Fibroblast of skin of left quadriceps (primary cell): ENCODE measurements around the gene EIF2B5.
"Not testable (repeated sequence)": the region's sequence is repeated elsewhere in the genome, so short reads cannot be mapped to it uniquely, and the experiment has no call there.

ENCODE experiments used
- DNase-seq, 2 experiments: peaks; one replicate each; pipeline ENCODE4 v3.0.0-alpha.2; 2013; ENCODE audit warnings: low read depth in 2 of 2

The EIF2B5 gene

DNA sequence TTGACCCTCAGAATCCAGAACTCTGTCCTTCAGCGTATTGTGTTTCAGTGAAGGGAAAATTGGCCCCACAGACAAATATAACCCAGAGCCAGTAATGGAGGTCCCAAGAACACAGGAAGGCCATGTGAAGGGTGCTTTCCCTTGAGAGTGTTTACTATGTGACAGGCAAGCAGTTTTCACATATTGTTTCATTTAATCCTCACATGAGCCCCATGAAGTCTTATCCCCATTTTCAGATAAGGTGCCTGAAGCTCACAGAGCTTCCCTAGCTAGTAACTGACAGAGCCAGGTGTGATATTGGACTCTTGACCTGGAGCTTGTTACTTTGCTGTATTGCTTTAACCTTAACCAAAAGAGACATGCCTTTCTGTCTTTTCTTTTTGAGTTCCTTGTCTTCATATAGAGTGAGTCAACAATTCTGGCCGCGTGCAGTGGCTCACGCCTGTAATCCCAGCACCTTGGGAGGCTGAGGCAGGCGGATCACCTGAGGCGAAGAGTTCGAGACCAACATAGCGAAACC lies 10.7 kb downstream of the EIF2B5 start:
- no peak for DNase-seq

DNA sequence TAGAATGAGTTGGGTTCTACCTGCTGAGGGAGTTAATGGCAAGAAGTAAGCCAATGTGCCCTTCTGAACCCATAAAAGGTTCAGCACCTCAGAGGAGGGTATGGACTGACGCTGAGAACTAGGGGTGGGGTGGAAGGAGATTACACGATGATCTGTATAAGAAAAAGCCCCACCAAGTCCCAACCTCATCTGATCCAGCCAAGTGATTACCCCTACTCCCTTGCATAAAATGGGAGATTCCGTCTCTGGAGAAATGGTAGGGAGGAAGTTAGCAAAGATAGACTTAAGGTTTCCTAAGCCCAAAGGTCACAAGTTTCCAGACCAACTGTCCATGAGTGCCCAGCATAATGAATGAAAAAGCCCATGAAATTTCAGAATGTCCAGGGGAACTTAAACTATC lies 12.9 kb downstream of the EIF2B5 start:
- no peak for DNase-seq

DNA sequence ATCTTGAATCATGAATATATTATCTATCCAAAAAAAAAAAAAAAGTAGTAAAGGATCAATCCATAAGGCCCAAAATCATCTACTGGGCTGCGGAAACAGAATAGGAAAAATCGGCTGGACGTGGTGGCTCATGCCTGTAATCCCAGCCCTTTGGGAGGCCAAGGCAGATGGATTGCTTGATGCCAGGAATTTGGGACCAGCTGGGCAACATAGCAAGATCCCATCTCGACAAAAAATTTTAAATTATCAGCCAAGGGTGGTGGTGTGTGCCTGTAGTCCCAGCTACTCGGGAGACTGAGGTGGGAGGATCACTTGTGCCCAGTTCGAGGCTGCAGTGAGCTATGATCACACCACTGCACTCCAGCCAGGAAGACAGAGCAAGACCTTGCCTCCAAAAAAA lies 14.0 kb downstream of the EIF2B5 start:
- no peak for DNase-seq

DNA sequence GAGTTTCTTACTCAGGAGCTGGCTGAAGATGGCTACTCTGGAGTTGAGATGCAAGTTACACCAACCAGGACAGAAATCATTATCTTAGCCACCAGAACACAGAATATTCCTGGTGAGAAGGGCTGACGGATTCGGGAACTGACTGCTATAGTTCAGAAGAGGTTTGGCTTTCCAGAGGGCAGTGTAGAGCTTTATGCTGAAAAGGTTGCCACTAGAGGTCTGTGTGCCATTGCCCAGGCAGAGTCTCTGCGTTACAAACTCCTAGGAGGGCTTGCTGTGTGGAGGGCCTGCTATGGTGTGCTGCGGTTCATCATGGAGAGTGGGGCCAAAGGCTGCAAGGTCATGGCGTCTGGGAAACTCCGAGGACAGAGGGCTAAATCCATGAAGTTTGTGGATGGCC lies 14.6 kb downstream of the EIF2B5 start:
- DNase-seq = not testable (repeated sequence)

DNA sequence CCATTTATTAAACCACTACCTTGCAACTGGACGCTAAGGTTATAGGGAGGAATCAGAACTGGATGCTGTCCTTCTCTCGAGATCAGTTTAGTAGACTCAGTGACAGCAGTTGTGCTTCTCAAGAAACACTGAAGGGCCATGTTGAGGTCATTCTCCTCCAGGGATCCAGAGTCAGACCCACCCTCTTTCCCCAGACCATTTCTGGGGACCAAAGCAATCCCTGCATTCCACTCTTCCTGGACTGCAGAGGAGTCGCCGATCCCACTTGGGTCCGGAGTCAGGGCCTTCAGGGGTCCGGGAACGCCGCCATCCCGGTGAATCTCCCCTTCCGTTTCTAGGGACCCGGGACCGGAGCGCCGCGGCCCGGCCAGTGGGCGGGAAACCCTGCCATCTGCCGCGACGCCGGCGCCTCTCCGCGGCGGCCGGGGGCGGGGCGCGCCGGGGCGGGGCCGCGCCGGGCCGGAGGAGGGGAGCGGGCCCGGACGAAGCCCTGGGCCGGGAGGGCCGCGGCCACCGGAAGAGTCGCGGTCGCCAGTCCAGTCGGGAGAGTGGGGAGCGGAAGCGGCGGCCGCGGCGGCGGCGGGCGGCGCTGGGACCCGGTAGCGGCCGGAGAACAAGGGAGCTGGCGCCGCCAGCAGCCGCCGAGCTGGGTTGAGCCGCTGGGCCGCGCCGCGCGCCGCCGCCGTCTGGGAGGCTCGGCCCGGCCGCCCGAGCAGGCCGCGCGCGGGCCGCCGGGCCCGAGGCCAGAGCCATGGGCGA lies 19.9 kb downstream of the EIF2B5 start, which contains the start of gene DVL3:
Gene DVL3, plus strand, starts transcription at position 493 of the 759 bp plus-strand sequence. Its CDS starts 259 bp downstream, at position 752.
- no peak for DNase-seq

DNA sequence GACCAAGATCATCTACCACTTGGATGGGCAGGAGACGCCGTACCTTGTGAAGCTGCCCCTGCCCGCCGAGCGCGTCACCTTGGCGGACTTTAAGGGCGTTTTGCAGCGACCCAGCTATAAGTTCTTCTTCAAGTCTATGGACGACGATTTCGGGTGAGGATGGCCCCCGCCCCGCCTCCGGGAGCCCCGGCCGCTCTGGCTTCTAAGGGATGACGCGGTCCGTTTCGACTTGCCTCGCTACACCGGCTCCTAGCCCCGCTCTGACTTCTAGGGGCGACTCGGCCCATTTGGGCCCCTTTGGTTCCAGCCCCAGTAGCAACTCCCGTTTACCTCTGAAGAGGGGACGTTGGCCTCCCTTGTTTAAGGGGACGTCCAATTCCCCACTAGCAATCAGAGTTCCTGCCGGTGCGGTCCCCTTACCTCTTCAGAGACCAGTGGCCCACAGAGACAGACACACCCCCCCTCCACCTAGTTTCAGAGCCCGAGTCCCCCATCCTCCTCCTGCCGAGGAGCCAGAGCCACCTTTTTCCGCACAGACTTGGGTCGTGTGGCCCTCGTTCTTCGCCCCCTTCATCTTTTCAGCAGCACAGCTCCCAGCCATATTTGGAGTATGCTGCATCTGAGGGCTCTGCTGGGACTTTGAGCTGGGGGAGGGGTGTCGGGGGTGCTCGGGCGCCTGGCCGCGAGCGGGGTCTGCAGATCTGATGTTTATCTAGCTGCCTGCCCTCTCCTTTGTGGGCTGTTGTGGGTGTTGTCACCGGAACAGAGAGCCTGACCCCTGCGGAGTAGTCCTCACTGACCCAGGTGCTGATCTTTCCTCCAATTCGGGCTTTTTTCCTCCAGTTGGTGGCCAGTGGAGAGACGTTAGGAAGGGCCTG lies 20.7 kb downstream of the EIF2B5 start:
- DNase-seq = no peak

DNA sequence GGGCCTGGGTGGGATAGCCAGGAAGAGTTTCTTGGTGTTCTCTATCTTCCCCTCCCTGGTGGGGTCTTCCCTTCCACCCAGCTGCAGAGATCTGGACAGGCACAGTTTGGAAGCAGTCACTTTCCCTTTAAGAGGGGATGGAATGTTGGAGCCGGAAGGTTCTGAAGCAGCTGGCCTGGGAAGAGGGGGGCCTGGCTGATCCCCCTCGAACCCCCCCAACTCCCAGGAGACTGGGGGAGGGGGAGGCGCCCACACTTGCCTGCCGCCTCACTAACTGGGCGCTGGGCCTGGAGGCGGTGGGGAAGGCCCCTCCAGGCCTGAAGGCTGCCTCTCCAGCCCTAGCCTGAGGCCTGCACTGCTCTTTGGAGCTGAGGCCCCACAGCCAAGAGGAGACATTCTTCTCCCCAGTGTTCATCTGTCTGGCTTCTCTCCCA lies 21.4 kb downstream of the EIF2B5 start:
- DNase-seq = no peak

DNA sequence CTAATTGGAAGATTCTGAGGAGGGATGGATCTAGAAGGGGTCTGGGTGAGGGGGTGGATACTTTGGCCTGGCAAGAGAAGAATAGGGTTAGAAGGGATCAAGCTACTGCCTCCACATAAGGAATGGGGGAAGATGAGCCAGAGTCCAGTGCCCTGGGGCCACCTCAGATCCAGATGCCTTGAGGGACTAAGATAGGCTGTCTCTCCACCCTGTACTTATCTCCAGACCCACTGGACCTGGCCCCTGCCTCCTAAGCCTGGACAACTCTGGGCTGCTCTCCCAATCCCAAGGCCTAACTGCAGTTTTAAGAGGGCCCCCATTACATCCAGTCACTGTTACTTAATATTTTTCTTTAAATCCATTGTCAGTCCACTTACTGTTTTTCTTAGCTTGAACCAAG lies 22.0 kb downstream of the EIF2B5 start:
- no peak for DNase-seq

DNA sequence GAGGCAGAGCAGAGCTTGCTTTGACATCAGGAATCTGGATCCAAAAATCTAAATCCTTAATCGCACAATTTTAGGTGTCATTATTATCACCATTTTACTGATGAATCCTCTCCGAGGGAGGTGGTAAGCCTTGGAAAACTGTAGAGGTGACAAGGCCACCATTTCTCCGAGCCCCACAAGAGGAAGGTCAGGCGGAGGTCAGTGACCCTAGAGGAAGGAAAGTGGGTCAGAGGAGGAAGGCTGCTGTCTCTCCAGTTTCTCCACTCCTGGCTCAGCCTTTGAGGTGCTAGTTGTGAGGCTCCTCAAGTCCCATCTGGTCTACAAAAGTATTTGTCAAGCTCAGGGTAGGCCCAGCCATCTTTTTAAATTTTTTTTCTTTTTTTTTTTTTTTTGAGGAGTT lies 23.2 kb downstream of the EIF2B5 start:
- DNase-seq = no peak

DNA sequence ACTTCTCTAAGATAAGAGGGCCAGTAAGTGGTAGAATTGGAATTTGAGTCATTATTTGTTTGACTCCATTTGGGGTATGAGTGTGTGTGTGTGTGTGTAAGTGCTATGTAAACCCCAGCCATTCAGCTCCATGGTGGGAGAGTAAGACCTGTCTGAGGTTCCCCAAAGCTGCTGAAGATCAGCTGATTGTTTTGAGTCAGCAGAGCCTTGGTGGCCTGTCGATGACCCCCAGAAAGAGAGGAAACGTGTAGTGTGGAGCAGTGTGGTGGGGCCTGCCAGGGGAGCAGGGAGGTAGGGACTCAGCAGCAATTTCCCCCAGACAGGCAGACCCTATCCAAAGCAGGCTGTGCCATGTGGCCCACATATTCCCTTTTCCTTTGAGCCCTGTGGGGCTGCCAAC lies 25.3 kb downstream of the EIF2B5 start:
- no peak for DNase-seq

DNA sequence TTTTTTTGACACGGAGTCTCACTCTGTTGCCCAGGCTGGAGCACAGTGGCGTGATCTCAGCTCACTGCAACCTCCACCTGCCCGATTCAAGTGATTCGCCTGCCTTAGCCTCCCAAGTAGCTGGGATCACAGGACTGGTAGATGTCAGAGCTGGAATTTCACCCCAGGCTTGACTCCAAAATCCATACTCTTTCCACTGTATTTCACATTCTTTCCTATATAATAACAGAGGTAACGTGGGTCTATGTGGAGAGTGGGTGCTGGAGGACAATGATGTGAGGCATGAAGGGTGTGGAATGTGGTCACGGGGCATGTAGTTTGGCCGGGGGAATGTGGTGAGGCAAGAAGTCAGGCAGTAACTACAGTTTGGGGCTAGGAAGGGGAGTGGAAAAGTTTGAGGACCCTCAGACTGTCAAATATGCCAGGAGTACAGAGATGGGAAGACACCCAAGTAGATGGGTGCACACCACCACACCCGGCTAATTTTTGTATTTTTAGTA lies 27.5 kb downstream of the EIF2B5 start:
- not testable (repeated sequence) for DNase-seq

DNA sequence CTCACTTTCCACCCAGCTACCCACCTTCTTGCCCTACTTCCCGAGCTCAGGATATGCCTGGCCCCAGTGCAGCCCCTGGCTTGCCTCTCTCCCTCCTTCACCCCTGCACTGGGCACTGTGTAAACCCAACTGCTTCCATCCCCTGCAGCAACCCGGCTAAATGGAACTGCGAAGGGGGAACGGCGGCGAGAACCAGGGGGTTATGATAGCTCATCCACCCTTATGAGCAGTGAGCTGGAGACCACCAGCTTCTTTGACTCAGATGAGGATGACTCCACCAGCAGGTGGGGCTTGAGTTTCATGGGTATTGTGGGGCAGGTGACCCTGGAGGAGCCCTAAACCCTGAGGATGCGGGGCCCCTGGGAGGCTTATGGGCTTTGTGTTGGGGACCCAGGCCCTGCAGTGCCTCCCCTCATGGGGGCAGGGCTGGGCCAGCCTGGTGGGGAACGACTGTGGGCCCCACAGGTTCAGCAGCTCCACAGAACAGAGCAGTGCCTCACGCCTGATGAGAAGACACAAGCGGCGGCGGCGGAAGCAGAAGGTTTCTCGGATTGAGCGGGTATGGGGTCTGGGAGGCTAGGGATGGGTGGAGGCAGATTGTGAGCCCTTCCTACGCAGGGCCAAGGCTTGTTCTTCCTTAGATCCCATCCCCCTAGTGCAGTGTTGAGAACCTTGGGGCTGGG lies 29.6 kb downstream of the EIF2B5 start:
- no peak for DNase-seq

DNA sequence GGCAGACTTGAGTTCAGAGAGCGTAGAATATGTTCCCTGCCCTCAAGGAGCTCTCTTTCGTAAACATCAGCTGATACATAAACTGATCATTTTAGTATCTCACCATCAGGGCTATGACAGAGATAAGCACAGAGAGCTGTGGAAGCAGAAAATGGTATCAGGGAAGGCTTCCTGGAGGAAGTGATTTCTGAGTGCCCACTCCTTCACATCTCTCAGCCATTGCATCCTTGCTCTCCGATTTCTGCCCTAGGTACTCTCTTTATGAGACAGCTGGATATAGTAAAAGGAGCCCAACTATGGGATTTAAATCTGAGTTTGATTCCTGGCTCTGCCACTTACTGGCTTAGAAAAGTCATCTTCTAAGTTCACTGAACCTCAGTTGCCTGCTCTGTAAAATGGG lies 30.4 kb downstream of the EIF2B5 start:
- DNase-seq = no peak

DNA sequence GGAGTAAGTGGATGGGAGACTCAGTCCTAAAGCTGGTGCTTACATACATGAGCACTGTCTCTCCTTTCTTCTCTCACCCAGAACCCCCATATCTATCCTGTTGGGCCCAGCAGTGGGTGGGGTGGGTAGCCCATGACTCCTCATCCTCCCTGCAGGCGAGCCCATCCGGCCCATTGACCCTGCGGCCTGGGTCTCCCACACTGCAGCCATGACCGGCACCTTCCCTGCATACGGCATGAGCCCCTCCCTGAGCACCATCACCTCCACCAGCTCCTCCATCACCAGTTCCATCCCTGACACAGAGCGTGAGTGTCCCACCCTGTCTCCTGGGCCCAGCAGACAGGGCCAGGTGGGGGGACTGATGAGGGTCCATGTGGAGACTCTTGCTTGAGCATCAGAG lies 31.5 kb downstream of the EIF2B5 start:
- DNase-seq = no peak

DNA sequence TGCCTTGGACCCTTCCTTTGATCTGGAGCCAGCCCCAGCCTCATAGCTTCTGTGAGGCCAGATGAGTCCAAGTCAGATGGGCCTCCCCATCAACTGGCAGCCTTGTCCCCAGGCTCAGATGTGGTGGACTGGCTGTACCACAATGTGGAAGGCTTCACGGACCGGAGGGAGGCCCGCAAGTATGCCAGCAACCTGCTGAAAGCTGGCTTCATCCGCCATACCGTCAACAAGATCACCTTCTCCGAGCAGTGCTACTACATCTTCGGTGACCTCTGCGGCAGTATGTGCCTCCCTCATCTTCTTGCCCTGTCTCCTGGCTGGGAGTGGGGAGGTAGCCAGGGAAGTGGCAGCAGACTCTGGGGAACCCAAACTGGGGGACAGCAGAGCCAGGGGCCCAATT lies 32.6 kb downstream of the EIF2B5 start:
- no peak for DNase-seq

DNA sequence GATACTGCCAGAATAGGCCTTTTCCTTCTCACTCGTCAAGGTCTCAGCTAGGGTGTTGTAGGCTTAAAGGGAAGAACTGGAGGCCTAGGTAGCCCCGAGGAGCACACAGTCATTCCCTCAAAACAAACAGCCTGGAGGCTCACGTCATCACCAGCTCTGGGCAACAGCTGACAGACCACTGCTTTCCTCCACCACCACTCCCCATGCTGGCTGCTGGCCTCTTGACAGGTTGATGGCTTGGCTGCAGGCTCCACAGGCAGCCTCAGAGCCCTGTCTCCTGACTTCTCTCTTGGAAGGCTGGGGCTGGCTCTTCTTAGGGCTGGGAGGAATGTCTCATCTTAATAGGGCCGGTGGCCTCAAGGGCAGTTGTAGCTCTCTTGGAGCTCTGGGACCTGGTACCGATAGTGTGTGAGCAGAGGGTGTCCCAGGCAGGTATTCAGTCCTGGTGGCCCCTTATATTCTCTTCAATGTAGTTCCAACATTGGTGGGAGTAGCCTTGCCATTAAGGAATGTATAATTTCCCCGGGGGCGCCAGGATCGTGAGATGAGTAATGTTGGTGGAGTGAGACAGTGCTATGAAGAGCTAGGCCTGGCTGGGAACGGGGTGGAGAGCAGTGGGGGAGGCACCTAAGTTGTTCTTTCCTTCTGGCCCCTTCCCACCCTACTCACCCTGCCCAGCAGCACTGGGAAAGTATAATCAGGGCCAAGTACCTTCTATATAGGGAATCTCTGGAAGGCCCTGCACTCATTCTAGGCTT lies 33.4 kb downstream of the EIF2B5 start:
- DNase-seq = no peak

DNA sequence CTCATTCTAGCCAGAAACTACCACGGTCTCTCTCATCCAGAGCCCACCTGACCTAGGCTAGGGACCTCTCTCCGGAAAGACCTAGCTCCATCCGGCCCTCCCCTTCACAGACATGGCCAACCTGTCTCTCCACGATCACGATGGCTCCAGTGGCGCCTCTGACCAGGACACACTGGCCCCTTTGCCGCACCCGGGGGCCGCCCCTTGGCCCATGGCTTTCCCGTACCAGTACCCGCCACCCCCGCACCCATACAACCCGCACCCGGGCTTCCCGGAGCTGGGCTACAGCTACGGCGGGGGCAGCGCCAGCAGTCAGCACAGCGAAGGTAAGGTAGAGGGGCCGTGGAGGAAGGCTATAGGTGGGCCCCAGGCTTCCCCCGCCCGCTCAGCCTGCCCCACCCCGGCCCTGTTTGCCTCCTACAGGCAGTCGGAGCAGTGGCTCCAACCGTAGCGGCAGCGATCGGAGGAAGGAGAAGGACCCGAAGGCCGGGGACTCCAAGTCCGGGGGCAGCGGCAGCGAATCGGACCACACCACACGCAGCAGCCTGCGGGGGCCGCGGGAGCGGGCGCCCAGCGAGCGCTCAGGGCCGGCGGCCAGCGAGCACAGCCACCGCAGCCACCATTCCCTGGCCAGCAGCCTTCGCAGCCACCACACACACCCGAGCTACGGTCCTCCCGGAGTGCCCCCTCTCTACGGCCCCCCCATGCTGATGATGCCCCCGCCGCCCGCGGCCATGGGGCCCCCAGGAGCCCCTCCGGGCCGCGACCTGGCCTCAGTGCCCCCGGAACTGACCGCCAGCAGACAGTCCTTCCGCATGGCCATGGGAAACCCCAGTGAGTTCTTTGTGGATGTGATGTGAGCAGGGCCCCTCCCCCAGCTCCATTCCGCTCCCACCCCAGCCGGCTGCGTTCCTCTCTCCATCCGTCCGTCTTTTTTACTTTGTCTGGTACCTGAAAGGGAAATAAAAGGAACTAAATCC lies 35.0 kb downstream of the EIF2B5 start:
- no peak for DNase-seq

DNA sequence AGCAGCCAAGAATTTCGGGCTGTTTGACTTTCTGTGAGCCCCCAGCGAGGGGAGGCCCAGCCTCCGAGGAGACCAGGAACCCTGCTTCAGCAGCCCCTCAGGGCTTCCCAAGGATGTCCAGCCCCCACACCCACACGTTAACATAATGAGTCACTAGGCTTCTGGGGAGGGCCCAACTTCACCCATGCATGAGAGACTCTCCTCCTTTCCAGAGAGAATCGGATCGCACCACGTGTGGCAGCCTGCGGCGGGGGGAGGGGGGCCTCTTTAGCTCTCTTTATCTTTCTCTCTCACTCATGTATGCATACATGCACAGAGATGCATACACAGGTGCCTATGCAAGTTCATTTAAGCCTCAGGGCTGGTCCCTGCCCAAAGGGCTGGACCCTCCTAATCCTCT lies 36.4 kb downstream of the EIF2B5 start:
- no peak for DNase-seq

DNA sequence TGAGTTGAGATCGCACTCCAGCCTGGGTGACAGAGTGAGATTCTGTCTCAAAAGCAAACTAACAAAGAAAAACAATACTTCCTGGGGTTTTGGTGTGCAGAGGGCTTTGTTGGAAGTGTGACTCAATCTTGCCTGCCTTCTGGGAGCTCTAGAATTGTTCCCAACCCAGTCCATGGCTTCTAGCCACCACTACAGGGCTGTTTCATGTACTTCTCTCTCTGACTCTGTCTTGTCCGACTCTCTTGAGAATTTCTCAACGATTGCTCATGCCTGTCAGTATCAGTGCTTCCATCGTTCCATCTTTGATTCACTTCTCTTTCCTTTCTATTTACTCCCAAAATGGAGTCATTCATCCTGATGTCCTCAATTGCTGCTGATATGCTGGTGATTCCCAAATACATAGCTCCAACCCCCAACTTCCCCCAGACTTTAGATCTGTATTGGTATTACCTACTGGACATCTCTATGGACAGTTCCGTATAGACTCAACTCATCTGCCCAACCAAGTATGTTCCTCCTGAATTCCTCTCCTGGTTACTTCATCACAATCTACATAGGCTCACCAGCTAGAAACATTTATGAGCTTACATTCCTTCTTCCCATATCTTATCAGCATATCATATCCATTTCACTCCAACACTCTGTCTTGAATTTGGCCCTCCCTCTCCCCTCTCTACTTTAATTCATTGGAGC lies 37.7 kb downstream of the EIF2B5 start:
- DNase-seq = no peak
